PC-3 (cell line): ENCODE measurements around the gene SP7. TPM values are rescaled to one million over a fixed set of nuclear protein-coding genes. Genes with fewer than 3 reads are reported as not detected.
"Not testable (repeated sequence)": the region's sequence is repeated elsewhere in the genome, so short reads cannot be mapped to it uniquely, and the experiment has no call there.

Experiments used
- ATAC-seq: fragments of 200-7000 bp; cut with Tn5 transposase; 2 replicates; pipeline ENCODE4 v1.9.1; 2020; ENCODE audit warnings: mild to moderate bottlenecking, moderate library complexity
- BruUV-seq: library from RNA; stranded (reverse); fragments of 400-500 nt; replicated peaks from 2 replicates; lab custom pipeline; 2021; lab: Mats Ljungman, UMichigan
- CTCF ChIA-PET: fragments of 300-600 bp; sonication (Branson Sonifier 250); formaldehyde crosslinking; loops from one replicate; lab custom pipeline; 2022; ENCODE audit warnings: antibody characterized with exemption; lab: Charles Lee
- POLR2A ChIA-PET: fragments of 300-600 bp; sonication (Branson Sonifier 250); formaldehyde crosslinking; loops from one replicate; lab custom pipeline; 2022; ENCODE audit warnings: antibody characterized with exemption; ENCODE audit not compliant: unreplicated experiment; lab: Charles Lee
- DNase-seq: peaks from one replicate; pipeline ENCODE4 v3.0.0-alpha.2; 2015
- H2AFZ ChIP-seq: fragments of 300-600 bp; sonication (generic); 2 replicates; pipeline ENCODE4 v1.6.0; 2016; ENCODE audit warnings: antibody characterized with exemption, low read length
- H3F3A ChIP-seq: fragments of 300-600 bp; sonication (generic); one replicate; pipeline ENCODE4 v1.6.0; 2017; ENCODE audit warnings: antibody characterized with exemption, low read length, control low read depth, mild to moderate bottlenecking; ENCODE audit not compliant: unreplicated experiment
- H3K27ac ChIP-seq: fragments of 300-600 bp; sonication (generic); 2 replicates; pipeline ENCODE4 v1.5.1; 2016; ENCODE audit warnings: mild to moderate bottlenecking, low read length
- H3K27me3 ChIP-seq: fragments of 300-600 bp; sonication (generic); 2 replicates; pipeline ENCODE4 v1.6.1; 2016; ENCODE audit warnings: low read length, mixed read lengths
- H3K36me3 ChIP-seq: fragments of 300-600 bp; sonication (generic); 2 replicates; pipeline ENCODE4 v1.6.1; 2016; ENCODE audit warnings: low read depth, mixed run types, low read length, mixed read lengths
- H3K4me1 ChIP-seq: fragments of 300-600 bp; sonication (generic); 2 replicates; pipeline ENCODE4 v1.5.1; 2016; ENCODE audit warnings: low read length; ENCODE audit not compliant: insufficient read depth
- H3K4me2 ChIP-seq: fragments of 300-600 bp; sonication (generic); 2 replicates; pipeline ENCODE4 v1.6.0; 2016; ENCODE audit warnings: low read length
- H3K4me3 ChIP-seq: fragments of 300-600 bp; sonication (generic); 2 replicates; pipeline ENCODE4 v1.5.1; 2016; ENCODE audit warnings: mild to moderate bottlenecking, low read length, mixed read lengths
- H3K79me2 ChIP-seq: fragments of 300-600 bp; sonication (generic); 2 replicates; pipeline ENCODE4 v1.6.1; 2017; ENCODE audit warnings: low read length, mixed read lengths
- H3K9ac ChIP-seq: fragments of 300-600 bp; sonication (generic); 2 replicates; pipeline ENCODE4 v1.6.0; 2016; ENCODE audit warnings: mild to moderate bottlenecking, low read length
- H3K9me2 ChIP-seq: fragments of 300-600 bp; sonication (generic); replicated peaks from 2 replicates; pipeline ENCODE4 v1.6.1; 2016; ENCODE audit warnings: mixed run types, low read length, mixed read lengths
- H3K9me3 ChIP-seq: fragments of 300-600 bp; sonication (generic); 2 replicates; pipeline ENCODE4 v1.6.1; 2016; ENCODE audit warnings: low read length, mixed read lengths
- H4K20me1 ChIP-seq: fragments of 300-600 bp; sonication (generic); 2 replicates; pipeline ENCODE4 v1.6.1; 2016; ENCODE audit warnings: low read length, mixed read lengths
- CTCF ChIP-seq: fragments of 300-600 bp; sonication (generic); conservative IDR thresholded peaks from 2 replicates; pipeline ENCODE4 v1.5.1; 2017; ENCODE audit warnings: antibody characterized with exemption, low read depth, mild to moderate bottlenecking, low read length
- EZH2 ChIP-seq: fragments of 300-600 bp; sonication (generic); IDR thresholded peaks from one replicate; pipeline ENCODE4 v1.6.1; 2017; ENCODE audit warnings: antibody characterized with exemption, mild to moderate bottlenecking, low read length; ENCODE audit not compliant: unreplicated experiment
- EZH2phosphoT487 ChIP-seq: fragments of 300-600 bp; sonication (generic); IDR thresholded peaks from 2 replicates; pipeline ENCODE4 v1.6.1; 2018; ENCODE audit warnings: mild to moderate bottlenecking, antibody characterized with exemption, low read length, borderline replicate concordance
- intact Hi-C: fragments of 100-400 bp; cut with micrococcal nuclease; formaldehyde crosslinking; loops from 2 replicates; pipeline ENCODE4 v1.9.0; 2023
- total RNA-seq: library from RNA; depleted of rRNA; stranded (reverse); fragments of >200 nt; gene quantifications from 2 replicates; pipeline ENCODE4 v1.2.3, GENCODE V29; 2014

Gene SP7
- total RNA-seq, 1 experiment from 2014 or later: not detected

GRCh38 chr12:53378724-53379388 is 42.7 kb upstream of the SP7 start:
- CTCF ChIA-PET: interaction anchor here (0.6 to 1.5 kb wide), 3 partner anchors 34 to 58 kb away, joined by 3 to 14 read pairs (median 8); partner anchors contain the start of gene AAAS
- no peaks in the 10 kb centered on the region for H3K9me3 ChIP-seq
- no peaks in the 10 kb centered on the region for H3K9me2 ChIP-seq
- peaks cover 16% of the 10 kb centered on the region; the same call in 1 of the 2 replicates for H4K20me1 ChIP-seq
- peak overlapping the region; percentile 57 for H3K4me3 ChIP-seq
- POLR2A ChIA-PET: interaction anchor here (0.6 to 1.3 kb wide), 3 partner anchors 26 to 122 kb away, joined by 3 to 8 read pairs (median 3); partner anchors contain the start of gene TARBP2
- peak overlapping the region; percentile 73 for H2AFZ ChIP-seq
- H3K27me3 ChIP-seq: no peaks in the 10 kb centered on the region
- DNase-seq: peak; percentile 3
- peak overlapping the region; percentile 80 for H3K27ac ChIP-seq
- no peaks in the 10 kb centered on the region for H3F3A ChIP-seq
- H3K9ac ChIP-seq: peak overlapping the region; percentile 87
- TSS peak; percentile 99 for BruUV-seq
- intact Hi-C loops: no loop called here
- H3K4me2 ChIP-seq: peak overlapping the region; percentile 81
- peaks cover 29% of the 10 kb centered on the region for H3K79me2 ChIP-seq
- no peak for ATAC-seq
- peaks cover 40% of the 10 kb centered on the region for H3K4me1 ChIP-seq
- no peak for TF ChIP-seq EZH2phosphoT487
- no peak for TF ChIP-seq EZH2
- no peak for TF ChIP-seq CTCF
- peaks cover 17% of the 10 kb centered on the region for H3K36me3 ChIP-seq

DNA sequence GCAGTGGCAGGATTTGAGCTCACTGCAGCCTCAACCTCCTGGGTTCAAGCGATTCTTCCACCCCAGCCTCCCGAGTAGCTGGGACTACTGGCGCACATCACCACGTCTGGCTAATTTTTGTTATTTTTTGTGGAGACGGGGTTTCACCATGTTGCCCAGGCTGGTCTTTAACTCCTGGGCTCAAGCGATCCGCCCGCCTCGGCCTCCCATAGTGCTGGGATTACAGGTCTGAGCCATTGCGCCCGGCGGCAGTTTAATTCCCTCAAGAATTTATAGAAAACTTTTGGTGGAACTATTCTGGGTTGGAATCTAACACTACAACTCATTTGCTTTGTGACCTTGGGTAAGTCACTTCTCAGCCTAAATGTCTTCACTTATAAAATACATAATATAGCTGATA is 42.1 kb upstream of the SP7 start:
- H3K9me2 ChIP-seq: no peaks in the 10 kb centered on the region
- peaks cover 12% of the 10 kb centered on the region; the same call in 1 of the 2 replicates for H4K20me1 ChIP-seq
- H3K36me3 ChIP-seq: peaks cover 12% of the 10 kb centered on the region
- no peaks in the 10 kb centered on the region for H3F3A ChIP-seq
- POLR2A ChIA-PET: interaction anchor here (0.5 to 0.7 kb wide), 2 partner anchors 43 to 123 kb away, joined by 3 read pairs; partner anchors contain the start of gene TARBP2
- TF ChIP-seq EZH2 (no peak), EZH2phosphoT487 (no peak), CTCF (no peak)
- H3K79me2 ChIP-seq: peaks cover 23% of the 10 kb centered on the region
- intact Hi-C loops: no loop called here
- ATAC-seq: no peak
- no TSS peak for BruUV-seq
- no peak overlapping the region for H3K4me2 ChIP-seq
- H3K9me3 ChIP-seq: no peaks in the 10 kb centered on the region
- no peak overlapping the region for H2AFZ ChIP-seq
- no peaks in the 10 kb centered on the region for H3K27me3 ChIP-seq
- no peak overlapping the region for H3K4me3 ChIP-seq
- no peak for DNase-seq
- peaks cover 37% of the 10 kb centered on the region for H3K4me1 ChIP-seq
- H3K27ac ChIP-seq: peak overlapping the region; percentile 80; the same call in 1 of the 2 replicates
- H3K9ac ChIP-seq: no peak overlapping the region
- CTCF ChIA-PET: no interaction called here

DNA sequence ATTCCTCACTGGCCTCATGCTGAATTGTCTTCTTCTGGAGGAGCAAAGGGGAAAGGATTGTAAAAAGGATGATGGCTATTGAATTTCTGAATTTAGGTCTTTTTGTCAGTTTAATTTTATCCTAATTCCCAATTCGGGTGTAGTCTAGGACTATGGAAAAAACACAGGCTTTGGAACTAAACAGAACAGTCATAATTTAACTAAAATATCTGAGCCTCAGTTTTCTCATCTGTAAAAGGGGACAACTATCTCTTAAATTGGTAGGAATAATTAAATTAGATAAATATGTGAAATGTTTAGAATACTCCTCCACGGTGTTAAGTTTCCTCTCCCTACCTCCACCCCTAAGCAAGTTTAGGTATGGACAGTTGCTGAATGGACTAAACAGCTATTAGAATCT is 40.6 kb upstream of the SP7 start:
- peaks cover 31% of the 10 kb centered on the region for H3K4me1 ChIP-seq
- H2AFZ ChIP-seq: no peak overlapping the region
- CTCF ChIA-PET: no interaction called here
- H3K79me2 ChIP-seq: peaks cover 8% of the 10 kb centered on the region
- H4K20me1 ChIP-seq: no peaks in the 10 kb centered on the region
- H3K4me3 ChIP-seq: no peak overlapping the region
- TF ChIP-seq EZH2 (no peak), EZH2phosphoT487 (no peak), CTCF (no peak)
- H3K4me2 ChIP-seq: no peak overlapping the region; the same call in 1 of the 2 replicates
- H3K27me3 ChIP-seq: no peaks in the 10 kb centered on the region
- H3K27ac ChIP-seq: no peak overlapping the region
- no TSS peak for BruUV-seq
- ATAC-seq (no peak), DNase-seq (no peak)
- intact Hi-C loops: no loop called here
- no peaks in the 10 kb centered on the region for H3K36me3 ChIP-seq
- H3K9ac ChIP-seq: no peak overlapping the region
- peaks cover 8% of the 10 kb centered on the region for H3F3A ChIP-seq
- H3K9me3 ChIP-seq: no peaks in the 10 kb centered on the region
- H3K9me2 ChIP-seq: no peaks in the 10 kb centered on the region
- POLR2A ChIA-PET: no interaction called here

DNA sequence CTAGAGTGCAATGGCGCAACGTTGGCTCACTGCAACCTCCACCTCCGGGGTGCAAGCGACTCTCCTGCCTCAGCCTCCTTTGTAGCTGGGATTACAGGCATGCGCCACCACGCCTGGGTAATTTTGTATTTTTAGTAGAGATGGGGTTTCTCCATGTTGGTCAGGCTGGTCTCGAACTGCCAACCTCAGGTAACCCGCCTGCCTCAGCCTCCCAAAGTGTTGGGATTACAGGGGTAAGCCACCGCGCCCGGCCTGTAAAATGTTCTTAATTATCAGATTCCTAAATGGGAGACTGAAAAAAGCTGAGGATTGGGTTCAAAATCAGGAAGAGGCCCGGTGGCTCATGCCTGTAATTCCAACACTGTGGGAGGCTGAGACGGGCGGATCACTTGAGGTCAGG is 38.1 kb upstream of the SP7 start:
- BruUV-seq, intact Hi-C loops, H3K9me3 ChIP-seq, H3F3A ChIP-seq, H3K79me2 ChIP-seq, H3K27ac ChIP-seq, H3K9ac ChIP-seq, H4K20me1 ChIP-seq, POLR2A ChIA-PET, H3K4me2 ChIP-seq, CTCF ChIA-PET, H2AFZ ChIP-seq, H3K36me3 ChIP-seq, ATAC-seq, H3K4me3 ChIP-seq, H3K9me2 ChIP-seq, H3K27me3 ChIP-seq, DNase-seq: not testable (repeated sequence)
- peaks cover 36% of the 10 kb centered on the region for H3K4me1 ChIP-seq
